ENCODE data around the gene NGRN.

DNA sequence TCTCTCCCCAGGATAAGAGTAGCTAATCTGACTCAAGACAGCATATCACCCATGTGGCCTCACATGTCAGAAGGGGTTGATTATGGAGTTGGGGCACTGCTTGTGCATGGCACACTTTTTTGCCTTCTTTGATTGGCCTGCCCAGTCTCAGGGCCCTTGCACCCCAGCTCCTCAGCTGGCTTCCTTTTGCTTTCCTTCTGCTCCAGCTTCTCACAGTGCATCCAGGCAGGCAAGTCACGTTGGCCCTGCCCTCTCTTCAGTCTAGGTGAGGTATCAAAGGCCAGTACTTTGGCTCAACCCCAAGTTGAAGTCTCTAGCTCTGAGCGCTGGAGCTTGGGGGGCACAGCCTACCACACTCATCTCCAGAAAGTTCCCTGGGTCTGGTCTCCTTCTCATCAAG lies 42.2 kb downstream of the NGRN start:
- TF ChIP-seq EP300 (IDR thresholded peaks at IDR 0.05; ENCODE audit: borderline replicate concordance) (no peak), ZBTB7A (IDR thresholded peaks at IDR 0.05; ENCODE audit: low read depth) (no peak), RAD21 (IDR thresholded peaks at IDR 0.05; ENCODE audit: low read depth) (no peak), TCF12 (IDR thresholded peaks at IDR 0.05; ENCODE audit: low read depth) (no peak)
- TF ChIP-seq, protein P1, sequence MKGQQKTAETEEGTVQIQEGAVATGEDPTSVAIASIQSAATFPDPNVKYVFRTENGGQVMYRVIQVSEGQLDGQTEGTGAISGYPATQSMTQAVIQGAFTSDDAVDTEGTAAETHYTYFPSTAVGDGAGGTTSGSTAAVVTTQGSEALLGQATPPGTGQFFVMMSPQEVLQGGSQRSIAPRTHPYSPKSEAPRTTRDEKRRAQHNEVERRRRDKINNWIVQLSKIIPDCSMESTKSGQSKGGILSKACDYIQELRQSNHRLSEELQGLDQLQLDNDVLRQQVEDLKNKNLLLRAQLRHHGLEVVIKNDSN (IDR thresholded peaks at IDR 0.05) = no peak
- TF ChIP-seq, protein P2, sequence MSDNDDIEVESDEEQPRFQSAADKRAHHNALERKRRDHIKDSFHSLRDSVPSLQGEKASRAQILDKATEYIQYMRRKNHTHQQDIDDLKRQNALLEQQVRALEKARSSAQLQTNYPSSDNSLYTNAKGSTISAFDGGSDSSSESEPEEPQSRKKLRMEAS (IDR thresholded peaks at IDR 0.05) = no peak
- TF ChIP-seq, protein P3, sequence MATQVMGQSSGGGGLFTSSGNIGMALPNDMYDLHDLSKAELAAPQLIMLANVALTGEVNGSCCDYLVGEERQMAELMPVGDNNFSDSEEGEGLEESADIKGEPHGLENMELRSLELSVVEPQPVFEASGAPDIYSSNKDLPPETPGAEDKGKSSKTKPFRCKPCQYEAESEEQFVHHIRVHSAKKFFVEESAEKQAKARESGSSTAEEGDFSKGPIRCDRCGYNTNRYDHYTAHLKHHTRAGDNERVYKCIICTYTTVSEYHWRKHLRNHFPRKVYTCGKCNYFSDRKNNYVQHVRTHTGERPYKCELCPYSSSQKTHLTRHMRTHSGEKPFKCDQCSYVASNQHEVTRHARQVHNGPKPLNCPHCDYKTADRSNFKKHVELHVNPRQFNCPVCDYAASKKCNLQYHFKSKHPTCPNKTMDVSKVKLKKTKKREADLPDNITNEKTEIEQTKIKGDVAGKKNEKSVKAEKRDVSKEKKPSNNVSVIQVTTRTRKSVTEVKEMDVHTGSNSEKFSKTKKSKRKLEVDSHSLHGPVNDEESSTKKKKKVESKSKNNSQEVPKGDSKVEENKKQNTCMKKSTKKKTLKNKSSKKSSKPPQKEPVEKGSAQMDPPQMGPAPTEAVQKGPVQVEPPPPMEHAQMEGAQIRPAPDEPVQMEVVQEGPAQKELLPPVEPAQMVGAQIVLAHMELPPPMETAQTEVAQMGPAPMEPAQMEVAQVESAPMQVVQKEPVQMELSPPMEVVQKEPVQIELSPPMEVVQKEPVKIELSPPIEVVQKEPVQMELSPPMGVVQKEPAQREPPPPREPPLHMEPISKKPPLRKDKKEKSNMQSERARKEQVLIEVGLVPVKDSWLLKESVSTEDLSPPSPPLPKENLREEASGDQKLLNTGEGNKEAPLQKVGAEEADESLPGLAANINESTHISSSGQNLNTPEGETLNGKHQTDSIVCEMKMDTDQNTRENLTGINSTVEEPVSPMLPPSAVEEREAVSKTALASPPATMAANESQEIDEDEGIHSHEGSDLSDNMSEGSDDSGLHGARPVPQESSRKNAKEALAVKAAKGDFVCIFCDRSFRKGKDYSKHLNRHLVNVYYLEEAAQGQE (IDR thresholded peaks at IDR 0.05; ENCODE audit: low read depth) = no peak
